H1 (cell line): Measurements from ENCODE around the gene SNTG2. TPM values are rescaled to one million over a fixed set of nuclear protein-coding genes. Genes with fewer than 3 reads are reported as not detected.

Experiments
- E2F6 ChIP-seq: IDR thresholded peaks from 2 replicates; pipeline ENCODE4 v1.6.1; 2012; ENCODE audit warnings: inconsistent platforms
- EP300 ChIP-seq, 2 experiments: IDR thresholded peaks; 1 replicate in 1 of 2; 2 replicates in 1 of 2; pipeline ENCODE4 v1.6.1; 2011 to 2012; ENCODE audit warnings: low read depth in 2 of 2, low read length in 2 of 2, mild to moderate bottlenecking in 2 of 2, borderline replicate concordance in 1 of 2, inconsistent platforms in 1 of 2, moderate library complexity in 1 of 2
- POLR2A ChIP-seq, 2 experiments: IDR thresholded peaks; 1 replicate in 1 of 2; 2 replicates in 1 of 2; pipeline ENCODE4 v1.6.1; 2011; ENCODE audit warnings: low read depth in 2 of 2, low read length in 2 of 2, mild to moderate bottlenecking in 2 of 2; ENCODE audit errors: control extremely low read depth in 1 of 2
- RAD21 ChIP-seq, 2 experiments: IDR thresholded peaks in 1 of 2; conservative IDR thresholded peaks in 1 of 2; 2 replicates each; pipeline ENCODE4 v1.6.1; 2011; ENCODE audit warnings: low read depth in 2 of 2, low read length in 2 of 2, improper control_type of control experiment in 1 of 2, inconsistent platforms in 1 of 2, mild to moderate bottlenecking in 1 of 2, moderate library complexity in 1 of 2
- TAF1 ChIP-seq: IDR thresholded peaks from 2 replicates; pipeline ENCODE4 v1.6.1; 2011; ENCODE audit warnings: mild to moderate bottlenecking, low read depth, low read length
- polyA plus RNA-seq, 7 experiments: library from polyadenylated mRNA; depleted of rRNA in 3 of 7; stranded (reverse) in 5 of 7; unstranded in 2 of 7; fragments of >200 nt in 5 of 7; fragments of 200-250 nt in 2 of 7; gene quantifications; 1 replicate in 5 of 7; 2 replicates in 1 of 7; 4 replicates in 1 of 7; pipeline versions ENCODE4 v1.2.1 to v1.2.3, GENCODE V29; 2011 to 2013; ENCODE audit warnings: missing spikeins in 2 of 7, mixed read lengths in 2 of 7
- total RNA-seq: library from RNA; stranded (reverse); fragmentation: NEBNext Ultra II Directional; extraction: Animal tissue kit (Norgen Biotek cat#: 25700); gene quantifications from 2 replicates; pipeline ENCODE4 v1.2.1, GENCODE V29; 2021

SNTG2 gene
- total and polyA plus RNA-seq, 2 of the 8 experiments (the other 6 are each of a cell fraction or from before 2014, with no cell fraction given), result 6.6 to 18.1 TPM

- TF ChIP-seq EP300 (IDR thresholded peaks at IDR 0.05; ENCODE audit: borderline replicate concordance in 1 of 2, low read depth in 2 of 2, low read length in 2 of 2), result no peak
- TF ChIP-seq RAD21 (IDR thresholded peaks at IDR 0.05 in 1 of 2, conservative IDR thresholded peaks at IDR 0.05 in 1 of 2; ENCODE audit: low read depth in 2 of 2, low read length in 2 of 2), result no peak
- TF ChIP-seq TAF1, result no peak
- TF ChIP-seq POLR2A (IDR thresholded peaks at IDR 0.05; ENCODE audit: control extremely low read depth in 1 of 2, low read depth in 2 of 2, low read length in 2 of 2), result no peak
- no peak for TF ChIP-seq E2F6
These were observed 276.1 kb downstream of the SNTG2 start (continued) for GRCh38 chr2:1226766-1227165.
